HFFc6 (cell line): Measurements from ENCODE around the gene IGFBP5. TPM values are rescaled to one million over a fixed set of nuclear protein-coding genes. Genes with fewer than 3 reads are reported as not detected.

Source experiments
- DNase-seq: peaks from one replicate; pipeline ENCODE4 v3.0.0-alpha.2; 2018
- H3K27ac Mint-ChIP-seq: 2 replicates; pipeline ENCODE4 v1.8.0; 2020; ENCODE audit warnings: mild to moderate bottlenecking, mixed read lengths
- H3K27me3 Mint-ChIP-seq: 2 replicates; pipeline ENCODE4 v1.8.0; 2021; ENCODE audit warnings: mild to moderate bottlenecking, moderate library complexity, mixed read lengths; ENCODE audit not compliant: insufficient read depth
- H3K36me3 Mint-ChIP-seq: 2 replicates; pipeline ENCODE4 v1.8.0; 2021; ENCODE audit warnings: low read depth, mixed read lengths
- H3K4me1 Mint-ChIP-seq: 2 replicates; pipeline ENCODE4 v1.8.0; 2020; ENCODE audit warnings: low read depth, mixed read lengths
- H3K4me3 Mint-ChIP-seq: 2 replicates; pipeline ENCODE4 v1.8.0; 2020; ENCODE audit warnings: mild to moderate bottlenecking, moderate library complexity, mixed read lengths
- H3K9me3 Mint-ChIP-seq: 2 replicates; pipeline ENCODE4 v1.8.0; 2020; ENCODE audit warnings: mild to moderate bottlenecking, mixed read lengths
- CTCF ChIP-seq: fragments of 200-600 bp; sonication (generic); IDR thresholded peaks from 2 replicates; pipeline ENCODE4 v1.5.0; 2021; ENCODE audit warnings: antibody characterized with exemption, mild to moderate bottlenecking
- total RNA-seq, 6 experiments: library from RNA; stranded (reverse); fragmentation: NEBNext Ultra II Directional; extraction: Animal tissue kit (Norgen Biotek cat#: 25700); gene quantifications; 2 replicates in 1 of 6; 3 replicates in 5 of 6; pipeline ENCODE4 v1.2.3, GENCODE V29; 2021

Gene IGFBP5
- total RNA-seq, 6 experiments from 2014 or later, result 63.2 to 125 (median 68.6) TPM

- Mint-ChIP-seq H3K4me1 (peaks cover 34% of the 10 kb centered on the region), H3K27ac (no peak overlapping the region), H3K4me3 (no peak overlapping the region), H3K36me3 (no peaks in the 10 kb centered on the region), H3K27me3 (peaks cover 13% of the 10 kb centered on the region; the same call in 1 of the 2 replicates), H3K9me3 (no peaks in the 10 kb centered on the region)
- no peak for DNase-seq
- no peak for TF ChIP-seq CTCF
Observed at GRCh38 chr2:216698293-216698692, 2.9 kb upstream of the IGFBP5 start.

- Mint-ChIP-seq H3K9me3 (no peaks in the 10 kb centered on the region), H3K4me1 (peaks cover 46% of the 10 kb centered on the region), H3K4me3 (peak overlapping the region; percentile 66), H3K27ac (no peak overlapping the region), H3K36me3 (no peaks in the 10 kb centered on the region), H3K27me3 (peaks cover 21% of the 10 kb centered on the region)
- peak; percentile 24 for DNase-seq
- TF ChIP-seq CTCF, result peak; percentile 79
Observed at GRCh38 chr2:216696751-216697560, 1.6 kb upstream of the IGFBP5 start.

- H3K9me3 Mint-ChIP-seq, result no peaks in the 10 kb centered on the region
- H3K36me3 Mint-ChIP-seq, result no peaks in the 10 kb centered on the region
- no peak overlapping the region for H3K27ac Mint-ChIP-seq
- no peak overlapping the region for H3K4me3 Mint-ChIP-seq
- no peak for DNase-seq
- H3K27me3 Mint-ChIP-seq, result peaks cover 21% of the 10 kb centered on the region
- TF ChIP-seq CTCF, result no peak
- H3K4me1 Mint-ChIP-seq, result peaks cover 53% of the 10 kb centered on the region
Observed at GRCh38 chr2:216696321-216696720, 972 bp upstream of the IGFBP5 start.

GRCh38 chr2:216694826-216695217, 527 bp downstream of the IGFBP5 start:
- no peaks in the 10 kb centered on the region for H3K36me3 Mint-ChIP-seq
- peaks cover 68% of the 10 kb centered on the region for H3K4me1 Mint-ChIP-seq
- peaks cover 21% of the 10 kb centered on the region for H3K27me3 Mint-ChIP-seq
- H3K9me3 Mint-ChIP-seq, result no peaks in the 10 kb centered on the region
- no peak for DNase-seq
- H3K27ac Mint-ChIP-seq, result no peak overlapping the region
- no peak for TF ChIP-seq CTCF
- peak overlapping the region; percentile 88 for H3K4me3 Mint-ChIP-seq

GRCh38 chr2:216694082-216694825, 1.1 kb downstream of the IGFBP5 start:
- peak; percentile 18 for DNase-seq
- peaks cover 24% of the 10 kb centered on the region for H3K27me3 Mint-ChIP-seq
- peaks cover 68% of the 10 kb centered on the region for H3K4me1 Mint-ChIP-seq
- no peaks in the 10 kb centered on the region for H3K9me3 Mint-ChIP-seq
- H3K4me3 Mint-ChIP-seq, result peak overlapping the region; percentile 88
- no peak overlapping the region for H3K27ac Mint-ChIP-seq
- TF ChIP-seq CTCF, result no peak
- H3K36me3 Mint-ChIP-seq, result no peaks in the 10 kb centered on the region
